HepG2 (cell line): ENCODE measurements around the gene ALK. TPM values are rescaled to one million over a fixed set of nuclear protein-coding genes. Genes with fewer than 3 reads are reported as not detected.

Experiments used
- ATAC-seq: fragments of 200-7000 bp; cut with Tn5 transposase; 3 replicates; pipeline ENCODE4 v1.9.1; 2020; ENCODE audit warnings: mild to moderate bottlenecking, moderate library complexity
- BruUV-seq: library from RNA; stranded (reverse); fragments of 400-500 nt; replicated peaks from 2 replicates; lab custom pipeline; 2021; lab: Mats Ljungman, UMichigan
- CTCF ChIA-PET: fragments of 300-600 bp; formaldehyde crosslinking; extraction: SDS; loops from one replicate; lab custom pipeline; 2021; ENCODE audit warnings: low total read pairs, inconsistent platforms, low intra/inter-chr PET ratio; lab: Yijun Ruan, JAX
- POLR2A ChIA-PET: fragments of 350-600 bp; sonication (Branson Sonifier 250); formaldehyde crosslinking; loops from one replicate; lab custom pipeline; 2020; ENCODE audit warnings: antibody characterized with exemption, inconsistent platforms; lab: Yijun Ruan, JAX
- DNase-seq: peaks from one replicate; pipeline ENCODE4 v3.0.0-alpha.2; 2015; ENCODE audit warnings: low spot score
- FAIRE-seq: peaks from 3 replicates; lab custom pipeline; 2011; peaks lifted over from hg19 to GRCh38; lab: Jason Lieb, UNC
- H2AFZ ChIP-seq: one replicate; pipeline ENCODE4 v1.6.1; 2011; ENCODE audit warnings: low read length, inconsistent platforms
- H3K27ac ChIP-seq: fragments of 300-600 bp; 3 replicates; pipeline ENCODE4 v1.8.0; 2011; ENCODE audit warnings: mixed run types, mild to moderate bottlenecking, mixed read lengths, low read length, inconsistent platforms; ENCODE audit not compliant: insufficient read depth; ENCODE audit errors: extremely low read length
- H3K27me3 ChIP-seq, 2 experiments: fragments of 200-600 bp in 1 of 2; 2 replicates in 1 of 2; 3 replicates in 1 of 2; pipeline versions ENCODE4 v1.6.0 to v1.8.0; 2011; ENCODE audit warnings: low read length in 2 of 2, mild to moderate bottlenecking in 2 of 2, moderate library complexity in 2 of 2, inconsistent platforms in 1 of 2; ENCODE audit not compliant: insufficient read depth in 2 of 2, control insufficient read depth in 1 of 2
- H3K36me3 ChIP-seq, 2 experiments: fragments of 200-600 bp in 1 of 2; replicated peaks in 1 of 2; 2 replicates in 1 of 2; 3 replicates in 1 of 2; pipeline versions ENCODE4 v1.5.1 to v1.8.0; 2011; ENCODE audit warnings: low read length in 2 of 2, inconsistent platforms in 1 of 2; ENCODE audit not compliant: insufficient read depth in 2 of 2, control insufficient read depth in 1 of 2
- H3K4me1 ChIP-seq: 2 replicates; pipeline ENCODE4 v1.5.1; 2012; ENCODE audit warnings: low read length, inconsistent platforms; ENCODE audit not compliant: insufficient read depth
- H3K4me2 ChIP-seq: 2 replicates; pipeline ENCODE4 v1.6.0; 2011; ENCODE audit warnings: low read depth, low read length, inconsistent platforms
- H3K4me3 ChIP-seq, 3 experiments: fragments of 200-600 bp in 1 of 3; sonication (generic), shearing (Covaris generic) in 1 of 3; replicated peaks in 1 of 3; 2 replicates each; pipeline ENCODE4 v1.5.1; 2011 to 2016; ENCODE audit warnings: low read length in 3 of 3, inconsistent platforms in 2 of 3, low read depth in 2 of 3, mild to moderate bottlenecking in 2 of 3, control low read depth in 1 of 3, mixed read lengths in 1 of 3; ENCODE audit not compliant: insufficient read depth in 1 of 3
- H3K79me2 ChIP-seq: one replicate; pipeline ENCODE4 v1.6.1; 2011; ENCODE audit warnings: low read length, inconsistent platforms; ENCODE audit not compliant: insufficient read depth
- H3K9ac ChIP-seq: 2 replicates; pipeline ENCODE4 v1.6.0; 2011; ENCODE audit warnings: mild to moderate bottlenecking, low read depth, low read length, inconsistent platforms; ENCODE audit not compliant: insufficient read depth
- H3K9me3 ChIP-seq: 2 replicates; pipeline ENCODE4 v1.5.1; 2012; ENCODE audit warnings: mild to moderate bottlenecking, low read length
- H4K20me1 ChIP-seq: 2 replicates; pipeline ENCODE4 v1.6.0; 2011; ENCODE audit warnings: inconsistent platforms, mild to moderate bottlenecking, low read length, moderate library complexity; ENCODE audit not compliant: insufficient read depth
- AFF4 ChIP-seq: sonication (generic); formaldehyde crosslinking; IDR thresholded peaks from 2 replicates; pipeline ENCODE4 v1.4.0; 2020; ENCODE audit warnings: missing genetic modification reagents
- ARID3A ChIP-seq: IDR thresholded peaks from 2 replicates; pipeline ENCODE4 v1.6.1; 2012; ENCODE audit warnings: low read depth, low read length, improper control_type of control experiment
- ATM ChIP-seq: fragments of 450-650 bp; IDR thresholded peaks from 2 replicates; pipeline ENCODE4 v1.7.1; 2017; ENCODE audit warnings: mild to moderate bottlenecking, borderline replicate concordance
- HNF4A ChIP-seq: sonication (generic); formaldehyde crosslinking; IDR thresholded peaks from 2 replicates; pipeline ENCODE4 v1.4.0; 2020; ENCODE audit warnings: missing genetic modification reagents
- MAX ChIP-seq: IDR thresholded peaks from 2 replicates; pipeline ENCODE4 v1.6.1; 2012; ENCODE audit warnings: inconsistent platforms
- MXD1 ChIP-seq: sonication (generic); formaldehyde crosslinking; IDR thresholded peaks from 2 replicates; pipeline ENCODE4 v1.4.0; 2020; ENCODE audit warnings: mild to moderate bottlenecking, missing genetic modification reagents
- RFXANK ChIP-seq: IDR thresholded peaks from 2 replicates; pipeline ENCODE4 v1.6.1; 2016
- SP1 ChIP-seq, 2 experiments: fragments of 450-650 bp in 1 of 2; sonication (generic) in 1 of 2; formaldehyde crosslinking in 1 of 2; IDR thresholded peaks; 2 replicates each; pipeline versions ENCODE4 v1.4.0 to v1.6.1; 2016 to 2020; ENCODE audit warnings: missing genetic modification reagents in 1 of 2
- TRAFD1 ChIP-seq: sonication (generic); formaldehyde crosslinking; IDR thresholded peaks from 2 replicates; pipeline ENCODE4 v1.5.1; 2020; ENCODE audit warnings: missing genetic modification reagents, mild to moderate bottlenecking, borderline replicate concordance
- TRIM24 ChIP-seq: sonication (generic); formaldehyde crosslinking; IDR thresholded peaks from 2 replicates; pipeline ENCODE4 v1.8.0; 2022; ENCODE audit warnings: mild to moderate bottlenecking, missing genetic modification reagents
- ZFP62 ChIP-seq: sonication (generic); formaldehyde crosslinking; IDR thresholded peaks from 2 replicates; pipeline ENCODE4 v1.4.0; 2020; ENCODE audit warnings: missing genetic modification reagents
- ZNF605 ChIP-seq: sonication (generic); formaldehyde crosslinking; IDR thresholded peaks from 2 replicates; pipeline ENCODE4 v1.8.0; 2022; ENCODE audit warnings: mild to moderate bottlenecking, missing genetic modification reagents
- ZNF720 ChIP-seq: sonication (generic); formaldehyde crosslinking; IDR thresholded peaks from 2 replicates; pipeline ENCODE4 v1.4.0; 2020; ENCODE audit warnings: missing genetic modification reagents
- WGBS: methylation state at CpG from one replicate; pipeline ENCODE4 v1.1.6; 2017; ENCODE audit warnings: low lambda C conversion rate; 5-methylcytosine and 5-hydroxymethylcytosine counted together
- in situ Hi-C: cut with HindIII; loops from 2 replicates; pipeline ENCODE4 v1.10.0; 2017; ENCODE audit warnings: low pct_unique_long_range_greater_than_20kb; ENCODE audit not compliant: extremely low pct_ligation_motif_present
- intact Hi-C: fragments of 100-400 bp; cut with micrococcal nuclease; formaldehyde crosslinking; loops from one replicate; pipeline ENCODE4 v1.10.0; 2022; ENCODE audit not compliant: unreplicated experiment
- polyA plus RNA-seq, 8 experiments: library from polyadenylated mRNA; depleted of rRNA in 3 of 8; stranded (reverse) in 7 of 8; unstranded in 1 of 8; fragments of >200 nt; fragmentation: Illumina TruSeq in 4 of 8; extraction: Trizol in 4 of 8; gene quantifications; 2 replicates each; pipeline versions ENCODE4 v1.2.1 to v1.2.3, GENCODE V29; 2011 to 2016; ENCODE audit warnings: low read depth in 4 of 8, missing spikeins in 1 of 8, mixed read lengths in 1 of 8; ENCODE audit not compliant: insufficient read depth in 1 of 8
- total RNA-seq, 5 experiments: library from RNA; depleted of rRNA; stranded (reverse); fragments of >200 nt; fragmentation: Illumina TruSeq; extraction: Trizol; gene quantifications; 2 replicates each; pipeline ENCODE4 v1.2.3, GENCODE V29; 2016; ENCODE audit warnings: low read depth in 1 of 5
- TF ChIP-seq, protein P1 (sequence below): sonication (generic); formaldehyde crosslinking; IDR thresholded peaks from 2 replicates; pipeline ENCODE4 v1.4.0; 2020; ENCODE audit warnings: low read depth, mild to moderate bottlenecking, missing genetic modification reagents

The ALK gene
- total and polyA plus RNA-seq, 2 of the 13 experiments (the other 11 are each of a cell fraction or from before 2014, with no cell fraction given) = not detected

DNA sequence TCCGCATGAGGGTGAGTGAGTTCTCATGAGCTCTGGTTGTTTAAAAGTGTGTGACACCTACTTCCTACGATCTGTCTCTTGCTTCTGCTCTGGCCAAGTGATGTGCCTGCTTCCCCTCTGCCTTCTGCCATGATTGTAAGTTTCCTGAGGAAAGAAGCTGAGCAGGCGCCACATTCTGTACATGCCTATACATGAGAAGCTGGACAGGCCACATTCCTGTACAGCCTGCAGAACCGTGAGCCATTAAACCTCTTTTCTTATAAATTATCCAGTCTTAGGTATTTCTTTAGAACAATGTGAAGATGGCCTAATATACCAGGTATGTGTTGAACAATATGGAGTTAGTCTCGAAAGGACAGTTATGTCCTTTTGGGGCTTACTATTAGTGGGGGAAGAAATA, 281.0 kb downstream of the ALK start:
- Histone ChIP-seq H3K4me2 (no peak overlapping the region), H3K36me3 (no peaks in the 10 kb centered on the region), H3K9ac (no peak overlapping the region), H3K27me3 (peaks cover 0 to 25% of the 10 kb centered on the region in 2 experiments; a peak in 1 of 5 replicates), H3K4me3 (no peak overlapping the region), H3K27ac (no peak overlapping the region), H3K9me3 (no peaks in the 10 kb centered on the region), H4K20me1 (no peaks in the 10 kb centered on the region), H3K79me2 (no peaks in the 10 kb centered on the region), H3K4me1 (no peaks in the 10 kb centered on the region), H2AFZ (no peak overlapping the region)
- BruUV-seq = no TSS peak
- POLR2A ChIA-PET = no interaction called here
- in situ Hi-C loops (no loop called here), intact Hi-C loops (no loop called here)
- CTCF ChIA-PET = no interaction called here
- DNase-seq (no peak), ATAC-seq (no peak), FAIRE-seq (no peak)
- WGBS = 12% methylated on average over 5 of the region's 5 CpGs
- TF ChIP-seq ATM (no peak), ZNF605 (no peak), ARID3A (no peak), MAX (no peak), SP1 (IDR thresholded peaks at IDR 0.05) (no peak), SP1 (CRISPR knock-in tag; IDR thresholded peaks at IDR 0.05) (no peak), RFXANK (no peak), TRIM24 (CRISPR knock-in tag) (no peak), HNF4A (CRISPR knock-in tag) (no peak), ZFP62 (CRISPR knock-in tag) (no peak), TRAFD1 (no peak), MXD1 (CRISPR knock-in tag) (no peak), ZNF720 (no peak), AFF4 (CRISPR knock-in tag) (no peak)
- TF ChIP-seq, protein P1, sequence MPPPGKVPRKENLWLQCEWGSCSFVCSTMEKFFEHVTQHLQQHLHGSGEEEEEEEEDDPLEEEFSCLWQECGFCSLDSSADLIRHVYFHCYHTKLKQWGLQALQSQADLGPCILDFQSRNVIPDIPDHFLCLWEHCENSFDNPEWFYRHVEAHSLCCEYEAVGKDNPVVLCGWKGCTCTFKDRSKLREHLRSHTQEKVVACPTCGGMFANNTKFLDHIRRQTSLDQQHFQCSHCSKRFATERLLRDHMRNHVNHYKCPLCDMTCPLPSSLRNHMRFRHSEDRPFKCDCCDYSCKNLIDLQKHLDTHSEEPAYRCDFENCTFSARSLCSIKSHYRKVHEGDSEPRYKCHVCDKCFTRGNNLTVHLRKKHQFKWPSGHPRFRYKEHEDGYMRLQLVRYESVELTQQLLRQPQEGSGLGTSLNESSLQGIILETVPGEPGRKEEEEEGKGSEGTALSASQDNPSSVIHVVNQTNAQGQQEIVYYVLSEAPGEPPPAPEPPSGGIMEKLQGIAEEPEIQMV (CRISPR knock-in tag) = no peak
